ENCODE measurements around the gene IARS2.

- TF ChIP-seq CTCF (IDR thresholded peaks at IDR 0.05; ENCODE audit: low read depth, low read length) (no peak), EZH2phosphoT487 (IDR thresholded peaks at IDR 0.05; ENCODE audit: low read depth) (no peak)
These were observed 49.1 kb upstream of the IARS2 start for GRCh38 chr1:220044678-220045355.
